H1 (cell line): Measurements from ENCODE around the gene USP10. TPM values are rescaled to one million over a fixed set of nuclear protein-coding genes. Genes with fewer than 3 reads are reported as not detected.

ENCODE experiments used
- CTCF ChIA-PET: fragments of 300-600 bp; sonication (Branson Sonifier 250); formaldehyde crosslinking; loops from one replicate; lab custom pipeline; 2021; ENCODE audit not compliant: partially characterized antibody; lab: Charles Lee
- POLR2A ChIA-PET: fragments of 300-600 bp; sonication (Branson Sonifier 250); formaldehyde crosslinking; loops from one replicate; lab custom pipeline; 2021; ENCODE audit warnings: inconsistent platforms; ENCODE audit not compliant: partially characterized antibody; lab: Charles Lee
- DNase-seq, 2 experiments: peaks; one replicate each; pipeline versions ENCODE4 v3.0.0 to v3.0.0-alpha.2; 2010 to 2022; ENCODE audit warnings: low spot score in 2 of 2, low read depth in 1 of 2, mixed read lengths in 1 of 2
- FAIRE-seq: peaks from 2 replicates; lab custom pipeline; 2011; peaks lifted over from hg19 to GRCh38; lab: Jason Lieb, UNC
- H2AFZ ChIP-seq: 2 replicates; pipeline ENCODE4 v1.8.1; 2012; ENCODE audit warnings: low read length, inconsistent platforms
- H2AK5ac ChIP-seq: 2 replicates; pipeline ENCODE4 v1.6.1; 2013; ENCODE audit warnings: low read depth, low read length
- H2BK120ac ChIP-seq: replicated peaks from 2 replicates; pipeline ENCODE3; 2013; ENCODE audit warnings: low read depth, low read length, inconsistent platforms
- H2BK12ac ChIP-seq: 2 replicates; pipeline ENCODE4 v1.6.1; 2013; ENCODE audit warnings: low read depth, low read length
- H2BK15ac ChIP-seq: 2 replicates; pipeline ENCODE4 v1.6.1; 2013; ENCODE audit warnings: low read length
- H2BK20ac ChIP-seq: 2 replicates; pipeline ENCODE4 v1.6.1; 2013; ENCODE audit warnings: low read length
- H2BK5ac ChIP-seq: 2 replicates; pipeline ENCODE4 v1.6.1; 2013; ENCODE audit warnings: low read depth, low read length
- H3K14ac ChIP-seq: 2 replicates; pipeline ENCODE4 v1.6.1; 2013; ENCODE audit warnings: inconsistent platforms; ENCODE audit not compliant: insufficient read length
- H3K18ac ChIP-seq: 2 replicates; pipeline ENCODE4 v1.6.1; 2013; ENCODE audit warnings: low read length; ENCODE audit errors: extremely low read depth
- H3K23ac ChIP-seq: 2 replicates; pipeline ENCODE4 v1.6.1; 2013; ENCODE audit warnings: inconsistent platforms; ENCODE audit not compliant: insufficient read length
- H3K23me2 ChIP-seq: 2 replicates; pipeline ENCODE4 v1.6.1; 2013; ENCODE audit warnings: low read depth, low read length
- H3K27ac ChIP-seq: 2 replicates; pipeline ENCODE4 v1.6.1; 2011; ENCODE audit warnings: low read depth, low read length, inconsistent platforms
- H3K27me3 ChIP-seq, 4 experiments: replicated peaks in 1 of 4; 1 replicate in 1 of 4; 2 replicates in 3 of 4; pipeline versions ENCODE4 v1.6.1 to v1.8.1; 2011 to 2013; ENCODE audit warnings: low read length in 3 of 4, mild to moderate bottlenecking in 3 of 4, inconsistent platforms in 2 of 4, mixed read lengths in 2 of 4, moderate library complexity in 1 of 4; ENCODE audit not compliant: control insufficient read depth in 3 of 4, insufficient read depth in 3 of 4; ENCODE audit errors: extremely low read depth in 1 of 4
- H3K36me3 ChIP-seq, 4 experiments: 2 replicates each; pipeline versions ENCODE4 v1.6.1 to v1.8.1; 2011 to 2013; ENCODE audit warnings: mild to moderate bottlenecking in 4 of 4, low read length in 3 of 4, moderate library complexity in 2 of 4, control low read depth in 1 of 4, inconsistent platforms in 1 of 4; ENCODE audit not compliant: insufficient read depth in 4 of 4, control insufficient read depth in 2 of 4
- H3K4ac ChIP-seq: replicated peaks from 2 replicates; pipeline ENCODE3; 2013; ENCODE audit warnings: low read length, low read depth, mixed read lengths, inconsistent platforms; ENCODE audit not compliant: insufficient read length
- H3K4me1 ChIP-seq, 4 experiments: replicated peaks in 1 of 4; 1 replicate in 1 of 4; 2 replicates in 3 of 4; pipeline versions ENCODE4 v1.6.1 to v1.8.1; 2011 to 2013; ENCODE audit warnings: low read length in 3 of 4, inconsistent platforms in 2 of 4, mixed read lengths in 1 of 4; ENCODE audit not compliant: insufficient read depth in 4 of 4, control insufficient read depth in 3 of 4
- H3K4me2 ChIP-seq, 2 experiments: 2 replicates each; pipeline versions ENCODE4 v1.6.1 to v1.8.1; 2011 to 2013; ENCODE audit warnings: low read depth in 2 of 2, low read length in 2 of 2, control low read depth in 1 of 2, inconsistent platforms in 1 of 2, mild to moderate bottlenecking in 1 of 2; ENCODE audit not compliant: insufficient read depth in 1 of 2
- H3K4me3 ChIP-seq, 4 experiments: fragments of 200-600, 300-600 bp in 1 of 4; sonication (generic), shearing (Covaris generic), sonication (Bioruptor Twin) in 1 of 4; 2 replicates each; pipeline versions ENCODE4 v1.5.1 to v1.8.1; 2011 to 2016; ENCODE audit warnings: low read length in 4 of 4, low read depth in 3 of 4, control low read depth in 2 of 4, inconsistent platforms in 2 of 4, mild to moderate bottlenecking in 2 of 4, mixed read lengths in 1 of 4, moderate library complexity in 1 of 4; ENCODE audit not compliant: insufficient read depth in 2 of 4; ENCODE audit errors: extremely low read depth in 1 of 4
- H3K56ac ChIP-seq: replicated peaks from 2 replicates; pipeline ENCODE3; 2013; ENCODE audit warnings: low read depth, mild to moderate bottlenecking, mixed read lengths, low read length, inconsistent platforms; ENCODE audit not compliant: insufficient read length
- H3K79me1 ChIP-seq: 2 replicates; pipeline ENCODE4 v1.6.1; 2013; ENCODE audit warnings: low read depth, low read length, control low read depth
- H3K79me2 ChIP-seq, 2 experiments: 2 replicates each; pipeline versions ENCODE4 v1.6.1 to v1.8.1; 2012 to 2013; ENCODE audit warnings: low read length in 2 of 2, mild to moderate bottlenecking in 2 of 2, inconsistent platforms in 1 of 2; ENCODE audit not compliant: insufficient read depth in 2 of 2, control insufficient read depth in 1 of 2
- H3K9ac ChIP-seq, 4 experiments: replicated peaks in 1 of 4; 1 replicate in 1 of 4; 2 replicates in 3 of 4; pipeline versions ENCODE4 v1.6.1 to v1.8.1; 2011 to 2013; ENCODE audit warnings: low read depth in 3 of 4, low read length in 3 of 4, control low read depth in 2 of 4, mild to moderate bottlenecking in 2 of 4, moderate library complexity in 2 of 4, inconsistent platforms in 1 of 4; ENCODE audit errors: extremely low read depth in 1 of 4
- H3K9me3 ChIP-seq, 2 experiments: 2 replicates each; pipeline versions ENCODE4 v1.6.1 to v1.8.1; 2012 to 2013; ENCODE audit warnings: mild to moderate bottlenecking in 2 of 2, moderate library complexity in 2 of 2, control low read depth in 1 of 2, inconsistent platforms in 1 of 2, low read depth in 1 of 2, low read length in 1 of 2, mixed read lengths in 1 of 2; ENCODE audit not compliant: insufficient read depth in 2 of 2
- H4K20me1 ChIP-seq, 2 experiments: replicated peaks in 1 of 2; 2 replicates each; pipeline versions ENCODE3 to v1.8.1; 2011 to 2013; ENCODE audit warnings: inconsistent platforms in 2 of 2, low read length in 2 of 2, mild to moderate bottlenecking in 1 of 2; ENCODE audit not compliant: insufficient read depth in 2 of 2, control insufficient read depth in 1 of 2
- H4K5ac ChIP-seq: 2 replicates; pipeline ENCODE4 v1.6.1; 2013; ENCODE audit warnings: low read length, low read depth, mixed read lengths, inconsistent platforms; ENCODE audit not compliant: insufficient read length
- H4K8ac ChIP-seq: 2 replicates; pipeline ENCODE4 v1.8.0; 2013; ENCODE audit warnings: mild to moderate bottlenecking, moderate library complexity, low read length, inconsistent platforms; ENCODE audit not compliant: insufficient read depth; ENCODE audit errors: extremely low read depth
- H4K91ac ChIP-seq: replicated peaks from 2 replicates; pipeline ENCODE3; 2013; ENCODE audit warnings: low read length, mixed read lengths, inconsistent platforms; ENCODE audit not compliant: insufficient read length
- BACH1 ChIP-seq: IDR thresholded peaks from 2 replicates; pipeline ENCODE4 v1.6.1; 2012; ENCODE audit warnings: low read length, improper control_type of control experiment
- CBX8 ChIP-seq: fragments of 300-800, 300-1000 bp; sonication (generic); IDR thresholded peaks from 2 replicates; pipeline ENCODE4 v1.7.1; 2016; ENCODE audit warnings: low read depth, low read length, borderline replicate concordance
- GTF2F1 ChIP-seq: IDR thresholded peaks from 2 replicates; pipeline ENCODE4 v1.6.1; 2012; ENCODE audit warnings: low read depth, low read length, improper control_type of control experiment, borderline replicate concordance
- JUN ChIP-seq: IDR thresholded peaks from 2 replicates; pipeline ENCODE4 v1.6.1; 2011; ENCODE audit warnings: low read depth, mild to moderate bottlenecking, improper control_type of control experiment, low read length
- PHF8 ChIP-seq: fragments of 200-600 bp; sonication (generic); conservative IDR thresholded peaks from 2 replicates; pipeline ENCODE4 v1.7.1; 2012; ENCODE audit warnings: low read depth, mild to moderate bottlenecking, inconsistent platforms, low read length, moderate library complexity
- RNF2 ChIP-seq: fragments of 200-900, 300-1000 bp; sonication (generic); IDR thresholded peaks from 2 replicates; pipeline ENCODE4 v1.7.1; 2016; ENCODE audit warnings: borderline replicate concordance, low read depth, mild to moderate bottlenecking, antibody characterized with exemption, low read length; ENCODE audit not compliant: poor library complexity, severe bottlenecking; ENCODE audit errors: missing control alignments
- SP1 ChIP-seq: IDR thresholded peaks from 2 replicates; pipeline ENCODE4 v1.6.1; 2011; ENCODE audit warnings: low read depth, low read length
- SRF ChIP-seq: IDR thresholded peaks from 2 replicates; pipeline ENCODE4 v1.6.1; 2011; ENCODE audit warnings: mild to moderate bottlenecking, low read depth, low read length, moderate library complexity
- TAF7 ChIP-seq: optimal IDR thresholded peaks from 2 replicates; pipeline ENCODE3; 2011; ENCODE audit warnings: low read depth, mild to moderate bottlenecking, inconsistent platforms, low read length, moderate library complexity, borderline replicate concordance
- TEAD4 ChIP-seq: IDR thresholded peaks from 2 replicates; pipeline ENCODE4 v1.6.1; 2012; ENCODE audit warnings: low read depth, low read length, inconsistent platforms, mixed read lengths
- WGBS, 2 experiments: shearing (Covaris generic) in 1 of 2; methylation state at CpG; one replicate each; pipeline versions ENCODE4 v1.1.6 to v1.1.7; 2013 to 2015; ENCODE audit warnings: low lambda C conversion rate in 2 of 2, mixed read lengths in 2 of 2, inconsistent platforms in 1 of 2, low coverage in 1 of 2, missing lambda C conversion rate in 1 of 2; ENCODE audit not compliant: insufficient replicate concordance in 2 of 2, insufficient coverage in 1 of 2, insufficient read length in 1 of 2; ENCODE audit errors: extremely low coverage in 1 of 2, missing lambda C conversion rate in 1 of 2; 5-methylcytosine and 5-hydroxymethylcytosine counted together
- polyA plus RNA-seq, 7 experiments: library from polyadenylated mRNA; depleted of rRNA in 3 of 7; stranded (reverse) in 5 of 7; unstranded in 2 of 7; fragments of >200 nt in 5 of 7; fragments of 200-250 nt in 2 of 7; gene quantifications; 1 replicate in 5 of 7; 2 replicates in 1 of 7; 4 replicates in 1 of 7; pipeline versions ENCODE4 v1.2.1 to v1.2.3, GENCODE V29; 2011 to 2013; ENCODE audit warnings: missing spikeins in 2 of 7, mixed read lengths in 2 of 7
- total RNA-seq: library from RNA; stranded (reverse); fragmentation: NEBNext Ultra II Directional; extraction: Animal tissue kit (Norgen Biotek cat#: 25700); gene quantifications from 2 replicates; pipeline ENCODE4 v1.2.1, GENCODE V29; 2021
- TF ChIP-seq, protein P1 (sequence below): IDR thresholded peaks from 2 replicates; pipeline ENCODE4 v1.6.1; 2011; ENCODE audit warnings: low read length, improper control_type of control experiment

USP10 gene
- total and polyA plus RNA-seq, 2 of the 8 experiments (the other 6 are each of a cell fraction or from before 2014, with no cell fraction given), result 171 to 195 TPM

- Histone ChIP-seq H3K56ac (no peak overlapping the region), H2AK5ac (no peak overlapping the region), H3K9me3 (no peaks in the 10 kb centered on the region), H4K91ac (no peak overlapping the region), H3K4ac (no peak overlapping the region), H3K18ac (no peak overlapping the region), H3K4me3 (no peak overlapping the region), H3K23me2 (no peaks in the 10 kb centered on the region), H3K79me1 (no peaks in the 10 kb centered on the region), H4K8ac (no peak overlapping the region), H2BK120ac (no peak overlapping the region), H3K4me2 (no peak overlapping the region), H2BK12ac (no peak overlapping the region), H4K20me1 (no peaks in the 10 kb centered on the region), H4K5ac (no peak overlapping the region), H2BK5ac (no peak overlapping the region), H3K4me1 (peaks cover 1 to 9% (median 6%) of the 10 kb centered on the region in 4 experiments; a peak in 4 of 7 replicates), H3K14ac (no peak overlapping the region), H3K36me3 (peaks cover 2 to 12% (median 8%) of the 10 kb centered on the region in 4 experiments; a peak in 5 of 8 replicates), H2BK20ac (no peak overlapping the region), H2BK15ac (no peak overlapping the region), H3K9ac (no peak overlapping the region), H3K79me2 (no peaks in the 10 kb centered on the region), H3K27ac (no peak overlapping the region), H2AFZ (no peak overlapping the region), H3K23ac (no peak overlapping the region), H3K27me3 (no peaks in the 10 kb centered on the region)
- FAIRE-seq (no peak), DNase-seq (no peak)
- ChIA-PET POLR2A (interaction anchor here (0.7 kb wide), 1 partner anchor 9 kb away, joined by 3 read pairs; no protein-coding TSS in a partner anchor), CTCF (interaction anchor here (0.7 to 4.7 kb wide), 15 partner anchors 9 to 307 kb away, joined by 3 to 44 read pairs (median 5); no protein-coding TSS in a partner anchor)
- WGBS, 2 experiments, result 82% methylated on average over 9 of the region's 9 CpGs; no CpG with 5 or more reads in 1 of the 2 experiments
- TF ChIP-seq BACH1 (no peak), RNF2 (no peak), TAF7 (no peak), SRF (no peak), JUN (no peak), TEAD4 (no peak), GTF2F1 (no peak), SP1 (no peak), CBX8 (no peak), PHF8 (no peak)
- TF ChIP-seq, protein P1, sequence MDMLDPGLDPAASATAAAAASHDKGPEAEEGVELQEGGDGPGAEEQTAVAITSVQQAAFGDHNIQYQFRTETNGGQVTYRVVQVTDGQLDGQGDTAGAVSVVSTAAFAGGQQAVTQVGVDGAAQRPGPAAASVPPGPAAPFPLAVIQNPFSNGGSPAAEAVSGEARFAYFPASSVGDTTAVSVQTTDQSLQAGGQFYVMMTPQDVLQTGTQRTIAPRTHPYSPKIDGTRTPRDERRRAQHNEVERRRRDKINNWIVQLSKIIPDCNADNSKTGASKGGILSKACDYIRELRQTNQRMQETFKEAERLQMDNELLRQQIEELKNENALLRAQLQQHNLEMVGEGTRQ, result no peak
Observed at GRCh38 chr16:84663433-84664101, 36.2 kb upstream of the USP10 start.
